ACC112 (cell line): ENCODE results near the gene SPEF2.

Experiments
- H2AFZ ChIP-seq: fragments of 200-600 bp; sonication (generic); one replicate; pipeline ENCODE4 v1.6.0; 2017; ENCODE audit warnings: antibody characterized with exemption, low read length; ENCODE audit not compliant: unreplicated experiment
- H3K27ac ChIP-seq: fragments of 200-600 bp; sonication (generic); 2 replicates; pipeline ENCODE4 v1.5.1; 2014; ENCODE audit warnings: low read depth, mild to moderate bottlenecking, antibody characterized with exemption, low read length, moderate library complexity
- H3K27me3 ChIP-seq: fragments of 200-600 bp; sonication (generic); 2 replicates; pipeline ENCODE4 v1.6.1; 2014; ENCODE audit warnings: mild to moderate bottlenecking, antibody characterized with exemption, low read length, moderate library complexity, mixed read lengths; ENCODE audit not compliant: insufficient read depth
- H3K36me3 ChIP-seq: fragments of 200-600 bp; sonication (generic); 2 replicates; pipeline ENCODE4 v1.6.1; 2016; ENCODE audit warnings: mild to moderate bottlenecking, antibody characterized with exemption, low read length, moderate library complexity, mixed read lengths; ENCODE audit not compliant: insufficient read depth
- H3K4me1 ChIP-seq: fragments of 200-600 bp; sonication (generic); one replicate; pipeline ENCODE4 v1.6.1; 2016; ENCODE audit warnings: low read length, mixed read lengths; ENCODE audit not compliant: insufficient read depth, unreplicated experiment, control insufficient read depth
- H3K4me3 ChIP-seq: fragments of 200-600 bp; sonication (generic); 2 replicates; pipeline ENCODE4 v1.5.1; 2014; ENCODE audit warnings: mild to moderate bottlenecking, low read depth, low read length
- H3K79me2 ChIP-seq: fragments of 200-600 bp; sonication (generic); one replicate; pipeline ENCODE4 v1.6.0; 2016; ENCODE audit warnings: low read length; ENCODE audit not compliant: control insufficient read depth, unreplicated experiment, insufficient read depth

Gene SPEF2

GRCh38 chr5:35778259-35778769 lies 160.7 kb downstream of the SPEF2 start:
- Histone ChIP-seq H3K79me2 (no peaks in the 10 kb centered on the region), H3K4me1 (peaks cover 26% of the 10 kb centered on the region), H3K4me3 (no peak overlapping the region), H2AFZ (no peak overlapping the region), H3K27ac (no peak overlapping the region), H3K27me3 (no peaks in the 10 kb centered on the region), H3K36me3 (no peaks in the 10 kb centered on the region)

- no peak overlapping the region for H2AFZ ChIP-seq
- no peaks in the 10 kb centered on the region for H3K79me2 ChIP-seq
- H3K4me1 ChIP-seq: peaks cover 16% of the 10 kb centered on the region
- no peaks in the 10 kb centered on the region for H3K27me3 ChIP-seq
- H3K27ac ChIP-seq: no peak overlapping the region
- H3K4me3 ChIP-seq: no peak overlapping the region
- H3K36me3 ChIP-seq: no peaks in the 10 kb centered on the region
These were observed 162.6 kb downstream of the SPEF2 start for GRCh38 chr5:35780236-35780635.

GRCh38 chr5:35781181-35781790 lies 163.6 kb downstream of the SPEF2 start:
- Histone ChIP-seq H3K27ac (no peak overlapping the region), H3K36me3 (no peaks in the 10 kb centered on the region), H3K4me1 (peaks cover 16% of the 10 kb centered on the region), H3K79me2 (no peaks in the 10 kb centered on the region), H3K4me3 (no peak overlapping the region), H3K27me3 (no peaks in the 10 kb centered on the region), H2AFZ (no peak overlapping the region)

GRCh38 chr5:35783551-35783950 lies 165.9 kb downstream of the SPEF2 start:
- no peaks in the 10 kb centered on the region for H3K79me2 ChIP-seq
- no peak overlapping the region for H3K27ac ChIP-seq
- H3K4me3 ChIP-seq: no peak overlapping the region
- no peak overlapping the region for H2AFZ ChIP-seq
- no peaks in the 10 kb centered on the region for H3K27me3 ChIP-seq
- H3K36me3 ChIP-seq: no peaks in the 10 kb centered on the region
- peaks cover 5% of the 10 kb centered on the region for H3K4me1 ChIP-seq

- Histone ChIP-seq H3K27ac (no peak overlapping the region), H3K27me3 (no peaks in the 10 kb centered on the region), H3K79me2 (no peaks in the 10 kb centered on the region), H3K4me1 (peaks cover 26% of the 10 kb centered on the region), H2AFZ (no peak overlapping the region), H3K4me3 (no peak overlapping the region), H3K36me3 (no peaks in the 10 kb centered on the region)
These were observed 168.0 kb downstream of the SPEF2 start for GRCh38 chr5:35785601-35786085.

- Histone ChIP-seq H3K4me1 (peaks cover 26% of the 10 kb centered on the region), H2AFZ (no peak overlapping the region), H3K36me3 (no peaks in the 10 kb centered on the region), H3K27me3 (no peaks in the 10 kb centered on the region), H3K4me3 (no peak overlapping the region), H3K27ac (no peak overlapping the region), H3K79me2 (no peaks in the 10 kb centered on the region)
These were observed 171.1 kb downstream of the SPEF2 start for GRCh38 chr5:35788724-35789123.

GRCh38 chr5:35789732-35790456 lies 172.2 kb downstream of the SPEF2 start:
- peak overlapping the region; percentile 47 for H3K27ac ChIP-seq
- peak overlapping the region; percentile 26; the same call in 1 of the 2 replicates for H3K4me3 ChIP-seq
- H3K27me3 ChIP-seq: no peaks in the 10 kb centered on the region
- no peaks in the 10 kb centered on the region for H3K79me2 ChIP-seq
- no peaks in the 10 kb centered on the region for H3K36me3 ChIP-seq
- peaks cover 26% of the 10 kb centered on the region for H3K4me1 ChIP-seq
- H2AFZ ChIP-seq: peak overlapping the region; percentile 54

- Histone ChIP-seq H3K27me3 (no peaks in the 10 kb centered on the region), H3K79me2 (no peaks in the 10 kb centered on the region), H3K4me3 (peak overlapping the region; percentile 26; the same call in 1 of the 2 replicates), H3K36me3 (no peaks in the 10 kb centered on the region), H2AFZ (peak overlapping the region; percentile 54), H3K27ac (peak overlapping the region; percentile 47), H3K4me1 (peaks cover 26% of the 10 kb centered on the region)
These were observed 172.8 kb downstream of the SPEF2 start for GRCh38 chr5:35790457-35790822.

- Histone ChIP-seq H3K4me3 (no peak overlapping the region), H3K79me2 (no peaks in the 10 kb centered on the region), H3K27me3 (no peaks in the 10 kb centered on the region), H3K36me3 (no peaks in the 10 kb centered on the region), H3K27ac (no peak overlapping the region), H2AFZ (no peak overlapping the region), H3K4me1 (peaks cover 23% of the 10 kb centered on the region)
These were observed 176.6 kb downstream of the SPEF2 start for GRCh38 chr5:35794328-35794619.

- no peak overlapping the region for H2AFZ ChIP-seq
- no peaks in the 10 kb centered on the region for H3K27me3 ChIP-seq
- no peaks in the 10 kb centered on the region for H3K79me2 ChIP-seq
- no peak overlapping the region for H3K27ac ChIP-seq
- H3K36me3 ChIP-seq: no peaks in the 10 kb centered on the region
- no peak overlapping the region for H3K4me3 ChIP-seq
- peaks cover 17% of the 10 kb centered on the region for H3K4me1 ChIP-seq
These were observed 177.2 kb downstream of the SPEF2 start for GRCh38 chr5:35794684-35795375.
